ENCODE measurements around the gene FYN. TPM values are rescaled to one million over a fixed set of nuclear protein-coding genes. Genes with fewer than 3 reads are reported as not detected.

Gene FYN
- total RNA-seq, 1 experiment from 2014 or later, result 7.2 TPM

DNA sequence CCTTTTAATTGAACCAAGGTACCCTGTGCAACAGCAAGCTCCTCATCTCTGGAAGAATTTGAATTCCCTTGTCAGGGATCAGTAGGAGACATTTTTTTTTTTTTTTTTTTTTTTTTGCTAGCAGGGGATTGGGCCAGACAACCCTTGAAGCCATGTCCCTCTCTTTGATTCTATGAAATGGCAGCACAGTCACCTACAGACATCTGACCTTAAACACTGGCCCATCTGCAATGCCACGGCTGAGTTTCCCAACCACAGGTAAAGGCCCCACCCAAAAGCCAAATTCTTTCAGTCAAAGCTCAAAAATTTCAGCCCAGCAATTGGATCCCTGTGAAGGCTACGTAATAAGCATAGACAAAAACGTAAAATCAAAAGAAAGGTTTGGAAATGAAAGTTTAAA is 94.2 kb downstream of the FYN start:
- Mint-ChIP-seq H3K27me3 (ENCODE audit: insufficient read depth, unreplicated experiment) (no peaks in the 10 kb centered on the region), H3K4me1 (ENCODE audit: low read depth, unreplicated experiment) (no peaks in the 10 kb centered on the region), H3K9me3 (ENCODE audit: unreplicated experiment) (no peaks in the 10 kb centered on the region), H3K36me3 (ENCODE audit: insufficient read depth, unreplicated experiment) (no peaks in the 10 kb centered on the region), H3K27ac (ENCODE audit: unreplicated experiment) (no peak overlapping the region), H3K4me3 (ENCODE audit: unreplicated experiment) (no peak overlapping the region)
- Histone ChIP-seq H3K36me3 (ENCODE audit: control insufficient read depth, insufficient read depth, low read length) (no peaks in the 10 kb centered on the region), H3K27me3 (replicated peaks; ENCODE audit: control insufficient read depth, insufficient read depth, low read length) (no peaks in the 10 kb centered on the region), H3K4me1 (peaks cover 5% of the 10 kb centered on the region; the same call in 1 of the 2 replicates), H3K4me3 (ENCODE audit: low read depth, low read length) (no peak overlapping the region), H3K9me3 (no peaks in the 10 kb centered on the region)
- no peak for DNase-seq
- TF ChIP-seq CTCF (IDR thresholded peaks at IDR 0.05; ENCODE audit: insufficient read depth in 1 of 2, low read depth in 1 of 2, low read length in 1 of 2, severe bottlenecking in 1 of 2, unreplicated experiment in 1 of 2), result no peak
- ChIA-PET CTCF (interaction anchor here (0.6 to 0.7 kb wide), 2 partner anchors 42 to 170 kb away, joined by 3 to 8 read pairs; no protein-coding TSS in a partner anchor), POLR2A (no interaction called here)
- no TSS peak for BruUV-seq (replicated peaks)
- intact Hi-C loops (cut with micrococcal nuclease; ENCODE audit: unreplicated experiment), result no loop called here

DNA sequence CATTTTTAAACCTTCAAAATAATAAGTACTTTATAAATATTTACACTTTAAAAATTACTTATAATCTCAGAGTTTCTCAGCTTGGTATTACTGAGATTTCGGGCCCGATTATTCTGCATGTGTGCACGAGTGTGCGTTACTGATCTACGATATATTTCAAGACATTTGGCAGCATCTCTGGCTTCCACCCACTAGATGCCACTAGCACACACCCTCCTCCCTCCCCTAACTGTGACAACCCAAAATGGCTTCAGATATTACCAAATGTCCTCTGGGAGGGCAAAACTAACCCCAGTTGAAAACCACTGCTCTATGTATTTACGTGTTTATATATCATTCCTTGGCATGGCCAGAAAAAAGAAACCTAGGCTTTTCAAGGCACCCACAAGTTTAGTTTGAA is 95.9 kb downstream of the FYN start:
- ChIA-PET CTCF (no interaction called here), POLR2A (no interaction called here)
- intact Hi-C loops (cut with micrococcal nuclease; ENCODE audit: unreplicated experiment), result loop anchor here (1.0 kb wide), 1 partner anchor 220 kb away; no protein-coding TSS in a partner anchor
- no peaks in the 10 kb centered on the region for H3K36me3 Mint-ChIP-seq (ENCODE audit: insufficient read depth, unreplicated experiment)
- DNase-seq, result peak in 1 of 2 experiments; percentile 10
- Histone ChIP-seq H3K9me3 (no peaks in the 10 kb centered on the region), H3K27me3 (replicated peaks; ENCODE audit: control insufficient read depth, insufficient read depth, low read length) (no peaks in the 10 kb centered on the region), H3K4me1 (peaks cover 5% of the 10 kb centered on the region; the same call in 1 of the 2 replicates), H3K4me3 (ENCODE audit: low read depth, low read length) (no peak overlapping the region), H3K36me3 (ENCODE audit: control insufficient read depth, insufficient read depth, low read length) (no peaks in the 10 kb centered on the region)
- no TSS peak for BruUV-seq (replicated peaks)
- no peak overlapping the region for H3K27ac Mint-ChIP-seq (ENCODE audit: unreplicated experiment)
- no peaks in the 10 kb centered on the region for H3K27me3 Mint-ChIP-seq (ENCODE audit: insufficient read depth, unreplicated experiment)
- TF ChIP-seq CTCF (IDR thresholded peaks at IDR 0.05; ENCODE audit: insufficient read depth in 1 of 2, low read depth in 1 of 2, low read length in 1 of 2, severe bottlenecking in 1 of 2, unreplicated experiment in 1 of 2), result peak in 1 of 2 experiments; percentile 15
- H3K4me1 Mint-ChIP-seq (ENCODE audit: low read depth, unreplicated experiment), result no peaks in the 10 kb centered on the region
- H3K9me3 Mint-ChIP-seq (ENCODE audit: unreplicated experiment), result no peaks in the 10 kb centered on the region
- H3K4me3 Mint-ChIP-seq (ENCODE audit: unreplicated experiment), result no peak overlapping the region

GRCh38 chr6:111776236-111777221 is 96.7 kb downstream of the FYN start:
- Mint-ChIP-seq H3K4me3 (ENCODE audit: unreplicated experiment) (no peak overlapping the region), H3K27ac (ENCODE audit: unreplicated experiment) (no peak overlapping the region), H3K9me3 (ENCODE audit: unreplicated experiment) (no peaks in the 10 kb centered on the region), H3K4me1 (ENCODE audit: low read depth, unreplicated experiment) (no peaks in the 10 kb centered on the region), H3K36me3 (ENCODE audit: insufficient read depth, unreplicated experiment) (no peaks in the 10 kb centered on the region), H3K27me3 (ENCODE audit: insufficient read depth, unreplicated experiment) (peaks cover 2% of the 10 kb centered on the region)
- ChIA-PET CTCF (no interaction called here), POLR2A (no interaction called here)
- TF ChIP-seq CTCF (IDR thresholded peaks at IDR 0.05; ENCODE audit: insufficient read depth in 1 of 2, low read depth in 1 of 2, low read length in 1 of 2, severe bottlenecking in 1 of 2, unreplicated experiment in 1 of 2), result no peak
- no peaks in the 10 kb centered on the region for H3K27me3 ChIP-seq (replicated peaks; ENCODE audit: control insufficient read depth, insufficient read depth, low read length)
- DNase-seq, result no peak
- no peaks in the 10 kb centered on the region for H3K9me3 ChIP-seq
- H3K4me3 ChIP-seq (ENCODE audit: low read depth, low read length), result no peak overlapping the region
- H3K36me3 ChIP-seq (ENCODE audit: control insufficient read depth, insufficient read depth, low read length), result no peaks in the 10 kb centered on the region
- intact Hi-C loops (cut with micrococcal nuclease; ENCODE audit: unreplicated experiment), result loop anchor here (1.0 kb wide), 1 partner anchor 221 kb away; no protein-coding TSS in a partner anchor
- no TSS peak for BruUV-seq (replicated peaks)
- peaks cover 5% of the 10 kb centered on the region; the same call in 1 of the 2 replicates for H3K4me1 ChIP-seq
